ENCODE results near the gene ADGRV1.

The ADGRV1 gene

GRCh38 chr5:91092859-91093783, 534.5 kb downstream of the ADGRV1 start:
- no peak for DNase-seq

DNA sequence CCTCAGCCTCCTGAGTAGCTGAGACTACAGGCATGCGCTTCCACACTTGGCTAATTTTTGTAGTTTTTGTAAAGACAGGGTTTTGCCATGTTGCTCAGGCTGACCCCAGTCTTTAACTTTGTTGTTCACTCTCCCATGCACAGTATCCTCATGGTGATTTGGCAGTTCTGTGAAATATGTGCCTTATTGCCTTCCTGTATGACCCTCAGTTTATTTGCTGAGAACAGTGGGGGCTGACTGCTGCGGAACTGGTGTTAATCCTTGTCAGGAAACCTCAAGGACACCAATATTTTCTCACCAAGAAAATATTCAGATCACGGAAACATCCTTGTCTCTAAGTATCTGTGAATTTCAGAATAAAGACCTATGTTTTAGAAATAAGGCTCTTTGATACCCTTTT, 536.7 kb downstream of the ADGRV1 start:
- DNase-seq = no peak

- DNase-seq = no peak
These were observed 537.3 kb downstream of the ADGRV1 start for GRCh38 chr5:91095786-91096385.

- DNase-seq = no peak
These were observed 539.9 kb downstream of the ADGRV1 start for GRCh38 chr5:91098541-91098940.

DNA sequence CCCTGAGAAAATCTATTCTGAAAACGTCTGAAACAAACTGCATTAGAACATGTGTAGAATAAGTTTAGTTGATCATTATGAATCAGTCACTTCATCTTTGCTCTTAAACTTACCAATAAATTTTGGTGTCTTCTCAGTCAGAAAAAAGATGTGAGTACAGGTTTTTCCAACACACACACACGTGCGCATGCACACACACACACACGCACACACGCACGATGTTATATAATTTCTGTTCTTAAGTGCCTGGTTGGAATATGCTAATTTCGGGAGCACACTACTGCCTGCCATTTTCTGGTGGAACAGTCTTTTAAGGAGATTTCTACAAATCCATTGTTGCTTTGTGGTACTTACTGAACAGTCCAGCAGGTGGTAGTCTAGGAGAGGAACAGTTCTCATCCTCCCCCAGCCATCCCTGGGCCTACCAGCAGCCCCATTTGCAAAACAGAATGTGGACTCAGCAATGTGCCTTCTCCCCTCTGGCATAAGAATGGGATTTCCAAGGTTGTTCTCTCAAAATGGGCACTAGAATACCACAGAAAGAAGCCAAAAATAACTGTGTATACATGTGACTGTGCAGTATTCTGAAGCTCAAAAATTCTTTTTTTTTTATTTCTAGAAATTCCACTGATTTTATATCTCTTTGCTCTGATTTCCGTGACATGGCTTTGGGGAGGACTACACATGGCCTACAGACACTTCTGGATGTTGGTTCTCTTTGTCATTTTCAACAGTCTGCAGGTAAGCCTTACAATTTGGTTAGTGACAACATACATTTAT, 543.2 kb downstream of the ADGRV1 start:
- peak; percentile 73 for DNase-seq

DNA sequence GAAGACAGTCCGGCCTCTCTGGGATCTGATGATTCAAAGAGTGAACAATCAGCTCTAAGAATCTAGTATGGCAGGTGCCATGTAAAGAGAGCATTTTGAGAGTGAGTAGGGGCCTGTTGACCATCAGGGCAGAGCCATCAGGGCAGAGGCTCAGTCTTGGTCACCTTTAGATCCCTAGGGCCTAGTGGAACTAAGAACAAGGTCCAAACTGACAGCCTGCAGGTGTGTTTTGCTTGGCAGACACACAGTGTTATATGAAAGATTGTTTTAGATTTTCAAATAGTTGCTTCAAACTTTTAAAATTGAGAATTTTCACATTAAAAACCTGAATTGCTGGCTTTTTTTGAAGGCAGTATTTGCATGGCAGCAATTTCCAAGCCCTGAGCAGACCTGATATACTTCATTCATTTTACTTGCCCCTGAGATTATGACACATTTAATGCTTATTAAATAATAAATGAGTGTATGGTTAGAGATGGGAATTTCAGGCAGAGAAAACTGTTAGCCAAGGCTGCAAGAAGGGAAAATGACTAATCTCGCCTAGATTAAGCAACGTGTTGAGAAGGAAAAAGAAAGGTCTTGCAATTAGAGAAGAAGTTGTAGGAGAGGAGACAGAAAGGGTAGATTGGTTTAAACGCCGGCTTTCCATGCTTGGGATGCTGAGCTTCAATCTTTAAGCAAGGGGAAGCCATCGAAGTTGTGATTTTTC, 544.9 kb downstream of the ADGRV1 start:
- no peak for DNase-seq

DNA sequence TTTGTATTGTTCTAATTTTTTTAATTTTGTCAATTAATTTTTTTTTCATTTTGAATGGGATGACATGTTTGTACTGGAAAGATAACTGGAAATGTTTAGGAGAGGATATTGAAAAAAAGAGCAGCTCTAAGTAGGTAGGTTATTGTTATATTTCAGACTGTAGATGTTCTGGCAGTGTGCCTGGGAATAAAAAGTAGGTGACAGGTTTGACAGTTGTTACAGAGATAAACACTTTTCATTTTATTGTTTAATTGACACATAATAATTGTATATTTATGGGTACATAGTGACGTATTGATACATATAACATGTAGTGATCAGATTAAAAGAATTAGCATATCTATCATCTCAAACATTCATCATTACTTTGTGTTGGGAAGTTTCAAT, 545.5 kb downstream of the ADGRV1 start:
- no peak for DNase-seq

DNA sequence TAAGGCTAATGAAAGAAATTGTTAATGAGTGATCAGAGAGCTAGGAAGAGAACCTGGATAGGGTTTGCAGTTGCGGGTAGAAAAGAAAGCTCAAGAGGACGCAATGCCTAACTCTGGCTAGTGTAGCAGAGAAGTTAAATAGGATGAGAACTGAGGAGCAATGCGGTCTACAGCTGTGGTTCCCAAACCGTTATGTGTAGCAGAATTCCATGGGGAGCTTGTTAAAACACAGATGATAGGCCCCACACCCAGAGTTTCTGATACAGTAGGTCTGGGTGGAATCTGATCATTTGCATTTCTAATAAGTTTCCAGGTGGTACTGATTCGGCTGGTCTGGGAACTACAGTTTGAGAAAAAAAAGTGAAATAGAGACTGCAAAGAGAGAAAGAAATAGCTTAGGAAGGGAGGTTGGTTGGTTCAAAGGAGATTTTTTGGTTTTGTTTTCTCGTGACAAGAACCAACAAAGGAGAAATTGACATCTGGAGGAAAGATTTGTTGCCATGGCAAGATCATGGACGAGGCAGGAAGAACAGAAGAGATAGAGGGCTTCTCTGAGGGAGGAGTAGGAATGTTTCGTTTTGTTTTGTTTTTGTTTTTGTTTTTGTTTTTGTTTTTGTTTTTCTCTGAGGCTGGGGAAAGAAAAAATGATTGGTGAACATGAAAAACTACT, 548.4 kb downstream of the ADGRV1 start:
- no peak for DNase-seq

- no peak for DNase-seq
These were observed 551.0 kb downstream of the ADGRV1 start for GRCh38 chr5:91109634-91110033.

DNA sequence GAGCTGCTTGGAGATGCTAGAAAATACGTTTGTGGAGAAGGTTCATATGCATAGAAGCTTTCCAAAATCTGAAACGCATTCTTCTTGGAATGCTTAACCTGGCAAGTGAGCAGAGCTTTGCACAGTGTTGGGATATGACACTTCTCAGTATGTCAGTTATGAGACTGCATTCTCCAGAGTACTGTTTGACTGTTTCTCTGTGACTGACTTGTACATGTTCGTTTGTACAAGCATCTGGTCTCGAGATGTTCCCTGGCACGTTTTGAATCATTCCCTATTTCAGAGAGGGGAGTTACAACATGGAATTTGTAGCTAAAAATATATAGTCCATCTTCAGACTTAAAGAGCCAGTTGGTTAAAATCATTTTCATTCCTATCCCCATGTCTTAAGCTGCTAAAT, 552.1 kb downstream of the ADGRV1 start:
- DNase-seq = no peak

DNA sequence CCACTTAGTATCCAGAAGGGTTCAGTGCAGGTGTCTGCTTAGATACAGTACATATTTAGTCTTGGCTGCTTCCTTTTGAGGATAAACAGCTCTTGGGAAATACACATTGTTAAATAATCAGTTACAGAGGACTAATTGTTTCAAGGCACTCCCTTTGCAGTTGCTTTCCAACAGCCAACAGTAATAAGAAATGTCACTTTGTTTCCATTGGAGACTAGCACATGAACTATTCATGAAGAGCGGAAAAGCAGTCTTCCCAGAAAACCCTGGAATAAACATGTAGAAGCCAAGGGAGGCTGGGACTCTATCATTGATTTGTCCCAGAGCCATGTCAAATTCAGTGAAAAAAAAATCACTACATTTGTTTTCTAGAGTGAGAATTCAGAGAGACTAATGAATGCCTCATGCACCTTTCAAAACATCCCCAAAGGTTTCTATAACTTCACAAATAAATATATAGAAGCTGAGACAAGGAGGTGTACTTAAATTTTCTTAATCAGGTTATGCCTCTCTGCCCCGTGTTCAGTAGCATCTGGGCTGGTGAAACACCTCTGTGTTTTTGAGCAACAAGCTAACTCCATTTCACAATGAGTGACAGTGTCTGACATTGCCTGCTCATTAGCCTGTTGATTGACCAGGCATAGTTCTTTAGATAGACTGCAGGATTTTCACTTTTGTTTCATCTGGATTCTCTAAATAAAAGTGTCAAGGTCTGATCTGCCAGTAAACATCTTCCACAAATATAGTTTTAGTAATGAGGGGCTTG, 553.1 kb downstream of the ADGRV1 start:
- DNase-seq = no peak

DNA sequence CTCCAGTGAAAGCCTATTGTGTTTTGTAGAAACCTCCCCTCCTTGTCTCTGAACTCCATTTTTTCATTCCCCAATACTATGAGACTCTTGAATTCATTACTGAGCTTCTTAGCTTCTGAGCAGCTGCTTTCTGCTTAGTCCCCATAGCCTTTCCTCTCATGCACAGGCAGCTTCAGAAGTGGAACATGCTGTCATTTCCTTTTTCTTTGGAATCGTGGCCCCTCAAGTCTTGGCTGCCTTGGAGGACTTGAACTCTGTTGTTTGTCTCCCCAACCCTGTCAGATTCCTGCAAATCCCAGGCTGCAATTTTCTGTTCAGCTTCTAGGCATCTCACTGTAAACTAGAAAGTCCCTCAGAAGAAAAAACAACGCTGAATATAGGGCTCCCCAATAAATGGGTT, 556.1 kb downstream of the ADGRV1 start:
- no peak for DNase-seq

GRCh38 chr5:91118354-91118753, 559.8 kb downstream of the ADGRV1 start:
- DNase-seq = no peak

DNA sequence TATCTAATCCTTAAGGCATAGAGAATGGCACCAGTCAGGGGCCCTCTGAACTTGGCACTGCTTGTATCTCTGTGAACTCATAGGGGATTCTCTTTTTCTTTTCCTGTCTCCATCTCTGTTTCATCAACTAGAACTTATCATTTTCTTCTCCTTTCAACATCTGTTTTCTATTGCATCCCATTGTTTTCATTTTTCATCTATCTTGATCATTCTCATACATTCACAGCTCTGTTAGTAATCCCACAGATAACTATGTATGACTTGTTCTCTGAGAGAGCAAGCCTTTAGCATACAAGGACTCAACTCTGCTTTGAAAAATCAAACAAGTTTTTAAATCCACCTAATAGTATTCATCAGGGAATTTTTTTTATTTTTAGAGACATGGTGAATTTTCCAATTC, 560.2 kb downstream of the ADGRV1 start:
- no peak for DNase-seq

GRCh38 chr5:91119217-91119616, 560.6 kb downstream of the ADGRV1 start:
- no peak for DNase-seq

DNA sequence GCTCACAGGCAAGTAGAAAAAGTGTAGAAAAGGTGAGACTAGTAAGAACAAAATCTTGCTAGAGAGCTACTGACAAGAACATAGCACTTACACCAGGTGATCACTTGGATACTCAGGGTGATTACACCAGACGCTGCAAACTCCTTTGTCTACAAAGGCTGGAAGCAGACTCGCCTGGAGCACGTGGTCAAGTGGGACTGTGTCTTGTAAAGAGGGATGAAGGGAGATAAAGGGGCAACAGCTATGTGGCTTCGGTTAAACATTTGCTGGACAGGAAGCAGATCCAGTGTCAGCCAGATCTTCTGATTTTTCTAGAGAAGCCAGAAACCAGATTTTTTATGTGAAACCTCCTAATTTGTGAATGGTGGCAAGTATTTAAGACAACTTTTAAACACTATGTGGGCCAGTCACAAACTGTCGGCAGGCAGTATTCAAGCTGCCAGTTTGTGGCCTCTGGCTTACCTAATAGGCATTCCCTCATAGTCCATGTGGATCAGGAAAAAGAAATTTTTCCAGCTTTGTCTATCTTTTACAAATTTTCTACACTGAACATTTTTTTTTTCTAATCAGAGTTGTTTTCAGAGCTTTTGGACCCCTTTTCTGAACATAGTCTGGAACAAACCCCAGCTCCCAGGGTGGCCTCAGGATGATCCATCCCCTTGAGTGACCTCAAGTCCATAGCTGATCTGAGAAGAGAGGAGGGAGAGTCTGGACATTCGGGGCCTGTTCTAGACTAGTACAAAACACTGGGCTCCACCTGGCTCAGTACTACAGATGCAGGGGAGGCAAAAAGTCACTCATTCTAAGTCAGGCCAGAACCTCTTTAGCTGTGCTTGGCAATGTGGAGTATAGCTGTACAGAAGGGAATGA, 561.6 kb downstream of the ADGRV1 start:
- DNase-seq = no peak

DNA sequence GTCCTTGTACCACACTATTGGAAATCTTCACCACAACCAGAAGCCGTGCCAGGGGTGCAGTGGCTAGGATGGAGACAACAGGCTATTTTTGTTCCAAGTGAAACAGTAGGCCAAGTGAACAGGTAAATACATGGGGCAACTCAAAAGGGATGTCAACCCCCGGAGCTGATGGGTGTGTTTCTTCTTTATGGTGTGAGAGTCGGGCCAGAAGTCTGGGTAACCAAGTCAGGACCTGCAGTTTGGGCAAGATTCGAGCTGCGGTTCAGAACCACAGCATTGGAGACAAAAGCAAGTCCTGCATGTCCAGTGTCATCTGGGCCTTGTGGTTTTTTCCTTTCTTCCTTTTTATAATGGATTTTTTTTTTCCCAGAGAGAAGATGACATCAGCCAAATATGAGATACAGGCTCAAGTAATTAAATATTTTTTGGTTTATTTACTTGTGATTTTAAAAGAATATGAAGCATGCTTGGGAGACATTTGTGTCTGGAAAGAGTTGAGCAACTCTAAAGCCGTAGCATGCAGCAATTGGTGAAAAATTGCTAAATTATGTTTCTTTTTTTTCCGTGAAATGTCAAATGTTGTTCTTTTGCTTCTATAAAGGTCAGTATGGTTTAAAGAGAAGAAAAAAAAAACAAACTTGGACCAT, 562.9 kb downstream of the ADGRV1 start:
- no peak for DNase-seq

DNA sequence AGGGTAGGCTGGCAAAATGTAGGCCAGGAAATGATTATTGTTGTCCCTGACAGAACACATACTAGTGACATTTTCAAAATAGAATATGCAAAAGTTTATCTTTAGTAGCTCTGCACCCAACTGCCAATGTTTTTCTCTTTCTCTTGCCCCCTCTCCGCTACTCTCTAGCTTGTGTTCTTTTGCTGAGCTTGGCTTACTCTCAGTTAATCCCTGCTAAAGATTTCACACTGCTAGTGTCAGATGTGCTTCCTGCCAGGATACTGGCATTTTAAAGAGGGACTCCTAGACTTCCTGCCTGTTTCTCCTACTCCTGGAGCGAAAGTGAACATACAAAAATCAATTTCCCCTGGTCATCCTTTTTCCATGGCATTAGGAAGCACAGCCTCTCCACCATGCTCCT, 564.1 kb downstream of the ADGRV1 start:
- no peak for DNase-seq

- no peak for DNase-seq
These were observed 564.7 kb downstream of the ADGRV1 start for GRCh38 chr5:91123291-91123690.

DNA sequence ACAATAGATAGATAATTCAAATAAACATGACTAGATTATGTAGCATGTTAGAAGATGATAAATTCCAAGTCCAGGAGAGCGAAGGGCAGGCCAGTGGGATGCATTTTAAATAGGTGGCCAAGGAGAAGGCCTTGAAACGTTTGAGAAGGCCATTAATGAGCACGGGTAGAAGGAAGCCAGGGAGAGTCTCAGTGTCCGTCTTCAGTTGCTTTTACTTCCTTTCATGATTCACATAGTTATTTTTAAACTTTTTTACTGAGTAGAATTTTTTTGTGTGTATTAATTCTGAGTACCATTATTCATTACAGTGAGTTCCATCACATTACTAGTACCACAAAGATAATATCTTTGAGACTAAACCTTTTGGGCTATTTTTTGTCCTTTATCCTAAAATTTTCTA, 565.3 kb downstream of the ADGRV1 start:
- DNase-seq = no peak

All from NCI-H446 treated with DMSO at 0.1 percent for 48 hours (cell line).